GM10847 (cell line): ENCODE data around the gene SSBP1.

Experiments
- POLR2A ChIP-seq: IDR thresholded peaks from 2 replicates; pipeline ENCODE4 v1.6.1; 2011; ENCODE audit not compliant: insufficient read length; ENCODE audit errors: extremely low read depth

The SSBP1 gene, protein sequence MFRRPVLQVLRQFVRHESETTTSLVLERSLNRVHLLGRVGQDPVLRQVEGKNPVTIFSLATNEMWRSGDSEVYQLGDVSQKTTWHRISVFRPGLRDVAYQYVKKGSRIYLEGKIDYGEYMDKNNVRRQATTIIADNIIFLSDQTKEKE

DNA sequence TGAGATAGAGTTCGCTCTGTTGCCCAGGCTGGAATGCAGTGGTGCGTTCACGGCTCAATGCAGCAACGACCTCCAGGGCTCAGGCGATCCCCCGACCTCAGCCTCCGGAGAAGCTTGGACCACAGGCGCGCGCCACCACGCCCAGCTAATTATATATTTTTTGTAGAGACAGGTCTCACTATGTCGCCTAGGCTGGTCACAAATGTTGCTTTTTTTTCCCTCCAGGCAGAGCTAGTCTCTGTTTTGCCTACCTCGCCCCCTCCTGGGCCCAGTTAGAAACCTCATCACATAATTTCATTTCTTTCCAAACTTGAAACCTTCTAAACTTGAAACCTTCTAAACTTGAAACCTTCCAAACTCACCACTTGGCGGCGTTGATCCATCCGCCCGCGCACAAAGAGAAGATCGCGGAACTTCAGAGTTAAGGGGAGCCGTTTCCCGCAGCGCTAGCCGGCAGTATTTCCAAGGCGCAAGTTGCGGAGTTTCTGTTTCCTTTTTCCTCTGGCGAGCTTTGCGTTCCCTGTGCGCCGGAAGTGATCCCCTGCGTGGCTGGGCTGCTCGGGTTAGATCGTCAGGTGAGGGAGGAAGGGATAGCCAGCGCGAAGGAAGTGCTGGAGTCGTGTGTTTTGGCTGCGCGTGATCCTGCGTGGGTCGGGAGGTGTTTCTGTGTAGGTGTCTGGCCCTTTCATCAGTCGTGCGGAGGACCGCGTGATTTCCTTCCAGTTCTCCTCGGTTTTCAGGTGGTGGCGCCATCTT, at the start of gene SSBP1:
Gene SSBP1, plus strand, starts transcription at position 523 of the 756 bp plus-strand sequence. CDS start 809 bp downstream, outside the sequence.
- TF ChIP-seq POLR2A, result peak; percentile 87

DNA sequence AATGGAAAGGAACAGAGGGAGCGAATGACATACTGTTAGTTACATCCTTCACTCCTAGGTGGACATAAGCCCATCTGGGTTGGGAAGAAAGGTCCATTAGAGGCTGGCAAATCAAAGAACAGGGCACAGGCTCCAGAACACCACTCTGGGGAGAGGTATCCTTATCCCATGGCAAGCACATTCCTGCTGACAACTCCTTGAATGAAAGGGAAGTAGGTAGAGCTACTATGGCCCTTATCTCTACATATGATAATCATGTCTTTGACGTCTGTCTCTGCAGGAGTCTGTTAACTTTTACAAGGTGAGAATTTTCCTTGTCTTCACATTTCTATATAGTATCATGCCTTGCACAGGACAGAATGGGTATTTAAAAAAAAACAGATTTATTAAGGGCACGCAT, 46.6 kb upstream of the SSBP1 start:
- TF ChIP-seq POLR2A, result no peak

DNA sequence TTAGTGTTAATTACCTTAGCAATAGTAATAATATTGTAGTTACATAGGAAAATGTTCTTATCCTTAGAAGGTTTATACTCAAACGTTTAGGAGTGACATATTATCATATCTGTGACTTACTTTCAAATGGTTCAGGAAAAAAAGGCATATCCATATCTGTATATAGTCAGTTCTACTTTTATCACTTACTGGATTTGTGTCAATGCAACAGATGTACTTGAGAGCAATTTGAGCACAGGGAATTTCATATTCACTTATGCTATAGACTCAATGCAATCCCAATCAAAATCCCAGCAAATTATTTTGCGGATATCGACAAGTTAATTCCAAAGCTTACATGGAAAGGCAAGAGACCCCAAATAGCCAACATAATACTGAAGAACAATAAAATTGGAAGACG, 46.2 kb upstream of the SSBP1 start:
- no peak for TF ChIP-seq POLR2A

DNA sequence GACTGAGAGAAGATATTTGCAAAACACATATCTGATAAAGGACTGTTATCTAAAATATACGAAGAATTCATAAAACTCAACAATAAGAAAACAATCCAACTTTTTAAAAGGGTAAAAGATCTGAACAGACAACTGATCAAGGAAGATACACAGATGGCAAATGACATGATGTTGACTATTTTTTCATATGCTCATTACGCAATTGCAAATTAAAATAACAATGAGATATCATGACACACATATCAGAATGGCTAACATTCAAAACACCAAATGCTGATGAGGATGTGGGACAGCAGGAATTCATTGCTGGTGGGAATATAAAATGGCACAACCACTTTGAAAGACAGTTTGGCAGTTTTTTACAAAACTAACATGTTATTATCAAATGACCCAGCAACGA, 45.1 kb upstream of the SSBP1 start:
- TF ChIP-seq POLR2A, result no peak

DNA sequence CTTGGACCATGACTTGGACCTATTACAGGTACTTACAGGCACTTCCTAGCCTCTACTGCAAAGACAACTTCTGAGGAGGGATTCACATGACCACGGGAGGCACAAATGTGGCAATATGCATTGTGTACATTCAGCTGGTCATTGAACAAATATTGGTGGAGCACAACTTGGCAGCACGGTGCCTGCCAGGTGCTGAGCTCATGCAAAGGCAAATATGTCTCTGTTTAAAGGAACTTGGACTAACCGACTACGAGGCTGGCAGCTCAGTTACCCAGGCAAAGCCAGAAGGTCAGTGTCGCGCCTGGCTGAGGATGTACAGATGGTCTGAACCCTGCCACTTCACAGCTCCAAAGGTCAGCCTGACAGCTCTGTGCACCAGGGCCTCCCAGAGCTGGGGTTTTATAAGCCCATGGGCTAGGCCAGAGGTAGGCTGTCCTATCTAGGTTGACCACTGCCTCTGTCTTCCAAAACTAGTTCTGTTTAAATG, 42.3 kb upstream of the SSBP1 start:
- TF ChIP-seq POLR2A, result no peak

DNA sequence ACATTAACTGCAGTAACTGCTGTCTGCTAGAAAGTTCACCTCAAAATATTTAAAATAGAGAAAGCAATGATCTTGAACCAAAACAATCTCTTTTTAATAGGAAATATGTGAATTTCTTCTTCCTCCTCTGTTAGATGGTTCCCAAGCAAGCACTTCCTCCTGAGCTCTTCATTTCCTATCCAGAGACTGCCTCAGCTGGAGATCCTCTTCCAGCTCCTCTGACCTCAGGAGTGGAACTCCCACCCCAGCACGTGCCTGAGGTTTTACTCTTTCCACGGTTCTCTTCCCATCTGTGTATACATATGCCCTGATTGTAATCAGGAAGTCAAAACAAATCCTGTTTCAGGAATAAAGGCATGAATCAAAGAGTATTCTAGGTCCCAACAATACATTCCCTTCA, 41.8 kb upstream of the SSBP1 start:
- TF ChIP-seq POLR2A, result no peak

DNA sequence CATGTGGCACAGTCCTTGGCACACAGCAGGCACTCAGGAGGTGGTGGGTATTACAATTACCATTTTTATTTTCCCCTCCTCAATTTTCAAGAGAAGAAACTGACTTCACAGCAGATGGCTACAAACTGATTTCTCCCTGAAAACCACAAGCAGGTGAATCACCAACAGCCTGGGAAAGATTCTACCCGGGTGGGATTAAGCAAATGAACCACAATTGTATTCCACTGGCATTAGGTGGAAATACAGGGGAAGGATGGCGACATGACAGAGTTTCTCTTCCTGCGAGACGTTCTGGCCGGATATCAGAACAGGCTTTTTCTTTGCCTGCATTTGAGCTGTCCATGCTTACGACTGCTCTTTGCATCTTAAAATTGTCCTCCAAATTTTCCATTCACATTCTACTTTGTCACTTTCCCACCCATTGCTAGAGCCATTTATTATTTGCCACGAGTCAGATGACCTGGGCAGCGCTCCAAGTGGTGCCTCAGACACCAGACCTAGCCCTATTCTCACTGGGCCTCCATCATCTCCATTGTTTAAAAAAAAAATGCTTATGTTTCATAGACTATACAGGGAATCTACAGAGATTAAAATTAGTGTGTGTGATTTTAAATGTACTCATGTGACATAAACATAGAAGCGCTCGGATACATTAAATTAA, 40.8 kb upstream of the SSBP1 start:
- no peak for TF ChIP-seq POLR2A

DNA sequence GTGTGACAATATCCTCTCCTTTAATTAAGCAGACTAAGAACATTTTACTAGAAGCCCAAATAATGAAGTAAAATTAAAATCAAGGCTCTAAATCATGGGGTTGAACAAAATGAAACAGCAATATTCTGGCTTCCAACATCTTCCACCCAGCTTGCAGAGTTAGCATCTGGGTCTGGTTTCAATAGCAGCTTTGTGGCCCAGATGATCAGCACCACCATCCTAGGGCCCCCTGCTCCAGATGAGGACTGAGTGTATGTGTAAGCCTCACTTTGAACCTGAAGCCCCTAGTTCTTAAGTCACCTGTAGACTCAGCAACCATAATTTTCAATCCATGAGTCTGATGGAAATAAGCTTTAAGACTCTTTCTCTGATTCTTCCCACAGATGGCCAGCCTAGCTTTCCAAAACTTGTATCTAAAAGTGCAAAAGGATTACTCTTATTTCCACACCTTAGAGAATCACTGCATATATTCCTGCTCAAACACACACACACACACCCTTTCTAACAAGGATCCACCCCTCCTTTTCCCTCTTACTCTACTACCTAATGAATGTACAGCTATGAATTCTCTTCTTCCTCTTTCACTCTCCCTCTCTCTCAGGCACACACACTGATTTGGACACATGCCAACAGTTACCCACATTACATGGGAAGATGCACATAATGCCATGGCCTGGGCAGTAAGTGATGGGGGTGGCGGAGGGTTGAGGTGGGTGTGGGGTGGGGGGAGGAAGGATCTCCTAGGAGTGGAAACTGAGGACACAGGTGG, 39.7 kb upstream of the SSBP1 start:
- TF ChIP-seq POLR2A, result no peak

DNA sequence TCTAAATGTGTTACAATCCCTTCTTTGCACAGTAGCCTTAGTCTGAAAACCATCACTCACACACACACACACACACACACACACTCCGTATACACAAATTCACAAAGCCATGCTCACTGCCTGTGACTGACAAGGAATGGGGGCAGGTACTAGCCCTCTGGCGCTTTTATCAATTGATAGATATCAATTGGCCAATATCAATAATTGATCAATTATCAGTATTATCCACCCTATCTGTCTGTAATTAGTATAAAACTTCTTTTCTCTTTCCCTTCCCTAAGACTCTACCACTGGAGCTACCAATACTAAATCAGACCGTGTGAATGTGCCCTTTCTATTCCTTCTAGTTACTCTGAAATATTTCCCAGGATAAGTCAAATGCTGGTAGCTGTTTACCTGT, 38.3 kb upstream of the SSBP1 start:
- no peak for TF ChIP-seq POLR2A

DNA sequence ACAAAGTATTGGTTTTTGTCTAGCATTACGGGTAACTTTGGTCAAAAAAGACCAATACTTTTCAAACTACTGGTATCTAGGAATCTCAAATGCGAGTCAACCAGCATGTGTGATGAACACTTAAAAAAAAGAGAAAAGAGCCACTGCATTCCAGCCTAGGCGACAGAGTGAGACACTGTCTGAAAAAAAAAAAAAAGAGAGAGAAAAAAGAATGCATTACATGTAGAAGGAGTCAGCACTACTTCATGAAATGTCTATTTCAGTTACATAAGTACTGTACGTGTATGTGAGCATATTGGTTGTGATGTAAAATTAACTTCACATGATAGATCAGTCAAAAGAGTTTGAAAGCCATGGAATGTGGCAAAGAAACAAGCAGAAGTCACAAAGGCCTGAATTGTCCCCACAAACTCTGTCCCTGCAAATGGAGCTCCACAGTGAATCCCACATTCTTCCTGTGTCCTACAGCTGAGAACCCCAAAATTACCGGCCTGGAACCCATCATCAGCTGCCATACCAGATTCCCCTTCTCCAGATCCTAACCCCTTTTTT, 37.8 kb upstream of the SSBP1 start:
- TF ChIP-seq POLR2A, result no peak

DNA sequence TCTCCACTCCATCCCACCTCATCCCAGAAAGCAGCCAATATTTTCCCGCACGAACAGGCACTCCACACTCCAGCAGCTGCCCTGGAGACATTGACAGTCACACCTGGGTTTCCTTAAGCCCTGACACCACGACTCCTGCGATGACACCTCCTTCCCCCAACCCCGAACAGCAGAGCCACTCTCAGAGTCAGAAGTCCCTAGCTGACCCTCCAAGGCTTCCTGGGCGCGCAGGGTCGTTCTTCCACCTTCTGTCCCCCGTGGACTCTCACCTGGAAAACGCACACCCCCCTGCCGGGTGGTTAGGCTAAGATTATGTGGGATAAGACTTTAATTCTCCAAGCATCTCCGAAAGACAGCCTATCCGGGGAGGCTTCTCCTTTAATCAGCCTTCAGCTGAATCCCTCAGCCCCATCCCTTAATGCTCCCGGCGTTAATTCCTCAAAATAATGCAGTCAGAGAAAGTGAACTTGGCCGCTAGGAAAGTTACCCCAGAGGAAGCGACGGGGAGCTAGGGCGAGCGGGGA, 37.2 kb upstream of the SSBP1 start:
- no peak for TF ChIP-seq POLR2A

DNA sequence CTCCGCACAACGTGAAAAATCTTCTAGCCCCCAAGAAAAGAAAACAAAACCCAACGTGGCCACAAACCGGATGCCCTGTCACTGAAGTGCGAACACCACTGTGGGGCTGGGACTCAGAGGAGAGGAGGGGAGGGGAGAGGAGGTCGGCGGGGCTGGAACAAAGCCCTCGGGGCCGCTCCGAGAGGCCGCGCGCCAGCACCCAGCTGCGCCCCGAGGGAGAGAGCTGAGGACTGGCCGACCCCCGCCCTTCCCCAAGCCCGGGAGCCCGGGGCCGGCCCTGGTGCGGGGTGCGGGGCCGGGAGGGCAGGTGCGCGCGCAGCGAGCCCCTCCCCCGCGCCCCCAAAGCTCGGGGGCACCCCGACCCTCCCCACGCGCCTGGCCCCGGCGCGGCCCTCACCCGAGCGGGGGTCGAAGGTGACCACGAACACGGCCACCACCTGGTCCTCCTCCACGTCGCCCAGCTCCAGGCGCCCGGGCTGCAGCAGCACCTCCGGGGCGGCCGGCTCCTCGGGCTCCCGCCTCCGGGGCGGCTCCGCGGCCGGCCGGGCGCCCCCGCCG, 36.6 kb upstream of the SSBP1 start:
- peak; percentile 25 for TF ChIP-seq POLR2A

DNA sequence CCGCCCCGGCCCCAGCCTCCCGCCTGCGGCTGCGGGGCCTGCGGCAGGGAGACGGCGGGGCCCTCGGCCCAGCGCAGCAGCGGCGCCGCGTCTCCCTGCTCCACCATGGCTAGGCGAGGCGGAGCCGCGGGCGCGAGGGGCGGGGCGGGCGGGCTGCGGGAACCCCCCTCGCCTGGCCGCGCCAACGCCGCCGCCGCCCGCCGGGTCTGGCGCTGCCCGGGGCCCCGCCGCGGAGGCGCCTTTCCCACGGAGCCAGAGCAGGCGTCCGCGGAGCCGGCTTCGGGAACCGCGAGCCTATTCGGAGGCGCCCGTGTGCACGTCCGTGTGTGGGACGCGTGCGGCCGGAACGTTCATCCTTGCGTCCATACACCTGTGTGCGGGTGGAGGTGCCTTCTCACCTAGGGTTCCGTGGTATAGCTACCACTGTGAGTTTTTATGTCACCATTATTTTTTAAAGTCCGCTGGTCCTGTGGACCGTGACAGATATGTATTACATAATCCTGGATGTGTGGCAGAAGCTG, 36.1 kb upstream of the SSBP1 start, which contains the start of gene DENND11:
Gene DENND11, minus strand, starts transcription at position 120 of the 521 bp plus-strand sequence. Its CDS starts 13 bp downstream, at position 107.
- TF ChIP-seq POLR2A, result peak; percentile 42

DNA sequence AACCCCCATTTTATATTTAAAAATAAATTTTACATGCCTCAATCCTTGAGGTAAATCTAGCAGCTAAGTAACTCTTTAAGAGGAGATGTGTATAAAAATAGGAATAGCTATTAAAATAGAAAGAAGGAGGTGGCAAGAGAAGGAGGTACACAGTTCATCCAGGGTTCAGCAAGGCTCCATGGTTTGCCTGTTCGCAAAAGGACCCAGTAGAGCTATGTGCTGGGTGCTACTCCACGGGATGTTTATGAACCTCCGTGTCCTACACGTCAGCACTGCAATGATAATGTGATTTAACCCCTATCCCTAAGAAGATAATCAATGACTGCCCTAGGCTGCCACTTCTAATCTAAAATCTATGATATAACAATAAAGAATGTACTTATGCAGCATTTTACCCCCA, 35.3 kb upstream of the SSBP1 start:
- no peak for TF ChIP-seq POLR2A
